HG02588 (cell line): ENCODE results near the gene SLC25A22.

Experiments
- ATAC-seq: cut with Tn5 transposase; IDR thresholded peaks from one replicate; pipeline ENCODE4 v1.9.1; 2021; ENCODE audit warnings: mild to moderate bottlenecking, moderate library complexity; ENCODE audit not compliant: unreplicated experiment

The SLC25A22 gene

GRCh38 chr11:761526-762108 lies 36.5 kb downstream of the SLC25A22 start:
- no peak for ATAC-seq

- ATAC-seq, result no peak
Observed at GRCh38 chr11:760236-760635, 37.8 kb downstream of the SLC25A22 start.

GRCh38 chr11:749731-750130 lies 48.4 kb downstream of the SLC25A22 start:
- no peak for ATAC-seq

GRCh38 chr11:748007-748359 lies 50.1 kb downstream of the SLC25A22 start:
- peak; percentile 9 for ATAC-seq

GRCh38 chr11:747158-748006 lies 50.7 kb downstream of the SLC25A22 start, which contains the start of gene TALDO1:
Gene TALDO1 (plus strand): TSS chr11:747464. CDS start chr11:747482, 18 bp downstream.
- peak; percentile 83 for ATAC-seq

GRCh38 chr11:746289-747157 lies 51.6 kb downstream of the SLC25A22 start:
- peak; percentile 10 for ATAC-seq

- ATAC-seq, result no peak
Observed at GRCh38 chr11:745428-745827, 52.7 kb downstream of the SLC25A22 start.

GRCh38 chr11:742571-743201 lies 55.4 kb downstream of the SLC25A22 start:
- ATAC-seq, result no peak

GRCh38 chr11:742156-742546 lies 55.9 kb downstream of the SLC25A22 start:
- no peak for ATAC-seq
